IMR-90 (cell line): ENCODE measurements around the gene SLC46A1.

ENCODE experiments used
- CTCF ChIP-seq: conservative IDR thresholded peaks from 2 replicates; pipeline ENCODE4 v1.5.1; 2012; ENCODE audit warnings: mild to moderate bottlenecking, low read depth, low read length, improper control_type of control experiment
- SMC3 ChIP-seq: fragments of 150-350 bp; IDR thresholded peaks from 2 replicates; pipeline ENCODE4 v1.6.1; 2016; ENCODE audit warnings: low read depth, mild to moderate bottlenecking, antibody characterized with exemption, low read length, moderate library complexity
- USF2 ChIP-seq: fragments of 150-350 bp; IDR thresholded peaks from 2 replicates; pipeline ENCODE4 v1.6.1; 2017; ENCODE audit warnings: mild to moderate bottlenecking, antibody characterized with exemption, low read length, low read depth

GRCh38 chr17:28390984-28391383, 15.0 kb downstream of the SLC46A1 start:
- no peak for TF ChIP-seq SMC3
- no peak for TF ChIP-seq CTCF
- no peak for TF ChIP-seq USF2
